ENCODE data around the gene SLC10A1. TPM values are rescaled to one million over a fixed set of nuclear protein-coding genes. Genes with fewer than 3 reads are reported as not detected.

Gene SLC10A1
- total RNA-seq, 1 donor from 2014 or later = not detected

DNA sequence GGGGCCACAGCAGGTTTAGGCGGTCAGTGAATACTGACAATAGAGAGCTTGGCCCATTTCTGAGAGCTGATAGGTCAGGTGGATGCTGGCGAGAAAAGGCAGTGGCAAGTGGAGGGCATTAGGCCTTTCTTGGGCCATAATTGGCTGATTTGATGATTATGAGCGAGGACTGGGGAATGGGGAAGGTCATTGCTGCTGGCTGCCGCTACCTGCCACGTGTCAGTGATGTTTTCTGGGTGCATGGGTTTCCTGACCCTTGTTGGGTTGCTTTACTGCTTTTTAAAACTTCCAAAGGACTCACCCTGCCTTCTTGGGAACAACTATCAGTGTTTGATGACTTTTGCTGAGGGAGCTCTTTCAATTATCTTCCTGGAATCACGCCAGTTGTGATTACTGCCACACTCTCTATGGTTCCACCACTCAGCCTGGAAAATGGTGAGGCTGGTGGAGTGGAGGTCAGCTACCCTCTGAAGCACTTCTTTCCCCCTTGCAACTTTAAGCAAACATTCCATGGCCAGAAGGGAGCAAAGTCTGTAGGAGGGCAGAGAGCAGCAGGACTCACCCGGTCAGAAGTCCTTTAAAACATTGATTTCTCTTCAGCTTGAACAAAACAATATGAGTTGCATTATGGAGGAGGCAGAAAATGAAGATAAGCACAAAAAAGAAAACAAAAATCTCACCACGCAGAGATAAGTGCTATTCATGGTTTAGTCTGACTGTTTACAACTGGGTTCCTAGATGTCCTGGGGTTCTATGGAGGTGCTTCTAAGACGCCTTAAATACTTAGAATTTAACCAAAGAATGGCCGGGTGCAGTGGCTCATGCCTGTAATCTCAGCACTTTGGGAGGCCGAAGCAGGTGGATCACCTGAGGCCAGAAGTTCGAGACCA is 12.1 kb upstream of the SLC10A1 start:
- DNase-seq = no peak

DNA sequence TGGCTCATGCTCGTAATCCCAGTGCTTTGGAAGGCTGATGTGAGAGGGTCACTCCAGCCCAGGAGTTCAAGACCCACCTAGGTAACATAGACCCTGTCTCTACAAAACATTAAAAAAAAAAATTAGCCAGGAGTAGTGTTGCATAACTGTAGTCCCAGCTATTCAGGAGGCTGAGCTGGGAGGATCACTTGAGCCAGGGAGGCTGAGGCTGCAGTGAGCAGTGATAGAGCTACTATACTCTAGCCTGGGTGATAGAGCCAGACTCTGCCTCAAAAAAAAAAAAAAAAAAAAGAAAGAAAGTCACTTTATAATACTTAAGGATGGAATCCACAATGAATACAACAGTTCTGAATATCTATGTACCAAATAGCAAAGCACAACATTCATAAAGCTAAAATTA is 10.2 kb upstream of the SLC10A1 start:
- no peak for DNase-seq

DNA sequence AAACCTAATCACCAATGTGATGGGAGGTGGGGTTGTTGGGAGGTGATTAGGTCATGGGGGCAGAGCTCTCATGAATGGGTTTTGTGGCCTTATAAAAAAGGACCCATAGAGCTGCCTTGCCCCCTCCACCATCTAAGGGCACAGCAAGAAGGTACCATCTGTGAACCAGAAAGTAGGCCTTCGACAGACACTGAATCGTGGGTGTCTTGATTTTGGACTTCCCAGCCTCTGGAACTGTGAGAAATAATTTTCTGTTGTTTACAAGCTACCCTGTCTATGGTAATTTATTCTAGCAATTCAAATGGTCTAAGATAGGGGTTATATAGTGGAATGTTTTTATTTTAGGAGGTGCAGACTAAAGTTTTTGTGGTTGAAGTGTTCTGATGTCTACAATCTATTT is 7.9 kb upstream of the SLC10A1 start:
- no peak for DNase-seq

DNA sequence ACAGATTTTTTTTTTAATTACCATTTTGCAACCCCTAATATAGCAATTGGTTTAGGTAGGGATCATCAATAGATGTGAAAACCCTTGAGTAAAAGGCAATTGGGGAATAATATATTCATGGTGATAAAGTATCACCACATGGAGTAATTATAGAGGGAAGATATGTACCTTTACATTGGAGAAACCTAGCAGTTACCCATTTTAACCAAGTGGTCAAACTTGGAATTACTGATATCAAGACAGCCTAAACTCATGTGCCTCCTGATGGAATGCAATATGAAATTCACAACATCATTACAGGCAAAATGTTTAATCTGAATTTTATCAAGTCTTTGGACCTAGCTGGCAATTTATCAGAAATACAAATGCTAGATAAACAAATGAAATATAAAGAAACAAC is 6.7 kb upstream of the SLC10A1 start:
- no peak for DNase-seq

DNA sequence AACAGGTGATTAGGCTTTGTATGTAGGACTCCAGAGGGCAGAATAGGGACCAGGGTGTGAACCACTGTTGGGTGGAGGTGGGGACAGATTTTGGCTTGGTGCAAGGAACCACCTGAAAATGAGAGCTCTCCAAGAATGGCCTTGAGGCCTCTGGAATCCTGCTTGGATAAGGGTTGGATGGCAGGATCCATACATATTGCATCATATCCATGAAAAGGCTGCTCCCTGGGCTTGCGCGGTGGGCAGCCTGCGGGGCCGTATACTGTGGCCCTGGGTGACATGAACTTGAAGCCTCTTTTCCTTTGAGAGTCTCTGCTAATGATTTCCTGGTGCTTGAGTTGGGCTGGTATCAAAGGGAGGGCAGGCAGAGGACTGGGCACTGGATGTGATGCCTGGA is 1.3 kb upstream of the SLC10A1 start:
- no peak for DNase-seq

DNA sequence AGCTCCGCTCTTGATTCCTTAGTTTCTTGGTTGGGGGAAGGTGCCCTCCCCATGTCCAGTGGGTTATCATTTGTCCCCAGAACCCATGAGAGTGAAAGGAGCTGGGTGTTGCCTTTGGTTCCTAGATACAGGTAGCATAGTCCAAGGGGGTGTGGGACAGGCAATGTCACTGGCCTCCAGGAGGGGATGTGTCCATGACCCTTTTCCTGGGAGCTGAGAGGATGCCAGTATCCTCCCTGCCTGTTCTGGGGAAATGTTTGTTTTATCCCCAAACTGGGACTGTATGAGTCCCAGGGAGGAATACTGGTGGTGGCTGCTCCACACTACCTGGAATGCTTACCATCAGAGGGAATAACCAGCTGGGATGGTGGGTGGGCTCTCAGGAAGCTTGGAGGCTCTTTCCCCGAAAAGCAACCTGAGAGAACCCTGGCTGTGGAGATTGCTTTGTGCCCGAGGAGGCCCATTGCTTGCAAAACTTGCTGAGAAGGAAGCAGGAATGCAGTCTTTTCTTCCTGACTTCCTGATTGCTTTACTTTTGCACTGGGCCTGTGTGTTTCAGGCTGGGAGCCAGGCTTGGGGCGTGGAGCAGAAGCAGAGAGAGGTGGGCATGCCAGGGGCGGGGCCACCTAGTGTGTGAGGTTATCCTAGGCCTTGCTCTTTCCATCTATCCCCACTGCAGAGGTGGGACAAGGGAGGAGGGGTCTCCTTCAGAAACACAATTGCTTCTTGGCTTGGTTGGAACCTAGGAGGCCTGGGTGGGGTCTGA is 715 bp upstream of the SLC10A1 start:
- DNase-seq = no peak

DNA sequence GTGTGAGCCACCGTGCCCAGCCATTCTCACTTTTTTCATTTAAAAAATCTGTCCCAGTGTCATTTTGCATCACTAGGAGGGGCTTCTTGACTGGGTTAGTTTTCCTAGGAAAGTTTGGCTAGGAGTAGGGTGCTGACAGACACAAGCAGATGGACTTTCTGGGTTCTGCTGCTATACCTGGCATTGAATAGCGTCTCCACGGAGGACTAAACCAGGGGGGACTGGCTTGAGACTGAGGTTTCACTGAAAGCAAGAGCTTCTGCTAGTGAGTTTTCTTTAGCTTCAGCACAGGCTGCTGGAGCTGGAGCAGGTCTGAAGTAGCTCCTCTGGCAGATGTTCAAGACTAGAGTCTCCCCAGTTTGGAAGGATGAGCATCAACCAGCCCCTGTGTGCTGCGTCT is 1.4 kb downstream of the SLC10A1 start:
- DNase-seq = no peak

DNA sequence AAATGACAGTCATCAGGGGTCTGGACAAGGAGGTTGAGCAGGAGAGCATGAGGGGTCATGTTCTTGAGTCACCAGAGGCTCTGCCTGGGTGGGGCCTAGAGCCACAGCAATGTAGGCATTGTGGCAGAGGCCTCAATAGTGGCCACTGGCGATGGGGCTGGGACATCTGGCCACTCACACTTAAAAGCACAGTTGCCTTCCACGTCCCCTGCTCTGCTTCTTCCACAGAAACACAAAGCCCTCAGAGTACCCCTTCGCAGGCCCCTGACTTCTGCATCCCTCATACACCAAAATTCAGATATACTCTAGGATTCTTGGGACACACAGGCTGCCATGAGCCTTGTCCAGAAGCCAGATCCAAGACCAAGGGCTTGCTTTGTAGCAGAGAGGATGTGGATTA is 2.2 kb downstream of the SLC10A1 start:
- DNase-seq = no peak

DNA sequence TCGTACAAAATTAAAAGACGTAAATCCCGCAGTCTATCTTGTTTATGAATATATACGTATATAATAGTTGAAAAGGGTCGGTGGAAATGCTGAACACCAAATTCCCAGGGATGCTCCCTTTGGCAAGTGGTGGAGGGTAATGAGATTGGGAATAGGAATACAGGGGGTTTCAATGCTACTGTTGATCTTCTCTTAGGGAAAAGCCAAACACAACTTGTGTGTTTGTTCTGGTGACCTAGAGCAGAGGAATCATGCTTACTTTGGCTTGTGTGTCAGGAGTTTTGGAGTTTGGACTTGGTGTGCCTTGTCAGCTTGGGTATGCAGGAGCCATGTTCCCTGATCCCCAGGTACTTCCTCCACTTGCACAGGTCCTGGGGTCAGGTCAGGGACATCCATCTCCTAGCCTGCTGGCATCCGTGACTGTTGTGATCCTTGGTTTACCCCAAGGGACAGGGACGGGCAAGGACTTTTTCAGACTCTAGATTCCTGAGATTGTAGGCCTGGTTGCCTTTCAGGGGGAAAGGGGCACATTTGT is 4.1 kb downstream of the SLC10A1 start:
- DNase-seq = no peak

DNA sequence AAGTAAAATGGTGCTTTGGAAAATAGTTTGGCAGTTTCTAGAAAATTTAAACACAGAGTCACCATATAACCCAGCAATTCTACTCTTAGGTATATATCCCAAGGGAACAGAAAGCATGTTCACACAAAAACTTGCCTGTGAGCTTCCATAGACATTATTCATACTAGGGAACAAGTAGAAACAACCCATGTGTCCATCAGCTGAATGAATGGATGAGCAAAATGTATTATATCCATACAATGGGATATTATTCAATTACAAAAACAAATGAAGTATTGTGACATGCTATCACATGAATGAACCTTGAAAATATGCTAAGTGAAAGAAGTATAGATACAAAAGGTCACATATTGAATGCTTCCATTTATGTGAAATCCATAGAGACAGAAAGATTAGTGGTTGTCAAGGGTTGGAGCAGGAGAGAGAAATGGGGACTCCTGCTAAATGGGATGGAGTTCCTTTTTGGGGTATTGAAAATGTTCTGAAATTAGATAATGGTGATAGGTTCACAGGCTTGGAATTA is 7.9 kb downstream of the SLC10A1 start:
- DNase-seq = no peak

DNA sequence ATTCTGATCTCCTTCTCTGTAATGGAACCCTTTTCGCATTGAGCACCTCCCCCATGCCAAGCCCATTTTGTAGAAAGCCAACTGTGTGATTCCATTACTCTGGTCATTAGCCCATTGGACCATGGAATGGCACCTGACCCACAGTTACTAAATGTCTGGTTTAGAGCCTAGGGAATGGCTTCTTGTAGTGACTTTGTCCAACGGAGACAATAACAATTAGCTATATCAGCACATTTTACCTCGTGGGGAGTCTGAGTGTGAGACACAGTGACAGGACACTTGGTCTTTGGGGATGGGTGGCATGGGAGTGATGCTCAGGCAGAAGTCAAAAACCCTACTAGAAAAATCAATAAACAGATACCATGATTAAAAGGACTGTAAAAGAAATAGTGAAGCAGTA is 10.4 kb downstream of the SLC10A1 start:
- DNase-seq = no peak

DNA sequence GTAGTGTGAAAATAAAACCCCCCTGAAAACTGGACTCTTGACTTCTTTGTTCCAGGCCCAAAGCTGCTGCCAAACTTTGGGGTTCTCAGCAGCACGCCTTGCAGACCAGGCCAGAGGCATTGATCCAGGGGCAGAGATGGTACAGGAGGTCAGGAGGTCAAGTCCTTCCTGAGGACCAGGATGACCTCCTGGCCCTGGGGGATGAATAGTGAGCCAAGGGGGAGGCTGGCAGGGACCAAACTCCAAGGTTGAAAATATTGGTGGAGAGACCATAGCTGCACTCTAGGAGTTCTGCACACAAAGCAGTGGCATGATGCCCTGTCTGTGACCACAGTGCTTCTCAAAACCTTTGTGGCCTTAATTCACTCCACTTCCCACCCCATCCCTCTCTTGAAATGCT is 12.1 kb downstream of the SLC10A1 start:
- DNase-seq = no peak

DNA sequence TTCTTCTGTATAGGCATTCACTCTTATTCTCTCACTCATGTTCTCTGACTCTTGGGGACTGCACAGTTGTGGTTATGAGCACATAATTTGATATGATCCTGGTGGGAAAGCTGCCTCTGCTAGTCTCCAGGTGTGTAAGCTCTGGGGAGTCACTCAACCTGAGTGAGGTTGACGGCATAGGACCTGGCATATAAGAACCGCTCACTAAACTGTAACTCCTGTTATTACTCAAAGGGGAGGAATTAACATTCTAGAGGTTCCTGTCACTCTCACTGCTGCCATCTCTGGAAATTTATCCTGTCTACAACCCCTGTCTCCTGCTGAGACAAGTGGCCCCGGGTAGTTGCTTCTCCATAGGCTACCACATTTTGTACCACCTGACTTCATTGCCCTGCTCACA is 16.1 kb downstream of the SLC10A1 start:
- DNase-seq = no peak

DNA sequence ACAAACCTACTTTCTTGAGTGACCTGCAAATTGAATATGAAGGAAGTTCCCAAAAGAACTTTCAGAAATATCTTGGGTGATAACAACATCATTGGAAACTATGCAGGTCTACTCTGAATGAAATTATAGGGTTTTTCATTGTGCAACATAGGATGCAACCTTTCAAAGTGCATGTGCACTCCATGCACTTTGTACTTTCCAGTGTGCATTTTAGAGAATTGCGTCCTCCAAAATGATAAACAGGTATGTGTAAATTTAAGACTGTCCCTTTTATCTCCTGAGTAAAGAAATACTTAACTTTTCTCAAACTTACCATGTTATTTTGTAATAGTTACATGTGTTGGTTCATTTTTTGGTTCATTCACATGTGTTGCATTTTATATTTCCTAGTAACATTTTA is 16.9 kb downstream of the SLC10A1 start:
- no peak for DNase-seq

DNA sequence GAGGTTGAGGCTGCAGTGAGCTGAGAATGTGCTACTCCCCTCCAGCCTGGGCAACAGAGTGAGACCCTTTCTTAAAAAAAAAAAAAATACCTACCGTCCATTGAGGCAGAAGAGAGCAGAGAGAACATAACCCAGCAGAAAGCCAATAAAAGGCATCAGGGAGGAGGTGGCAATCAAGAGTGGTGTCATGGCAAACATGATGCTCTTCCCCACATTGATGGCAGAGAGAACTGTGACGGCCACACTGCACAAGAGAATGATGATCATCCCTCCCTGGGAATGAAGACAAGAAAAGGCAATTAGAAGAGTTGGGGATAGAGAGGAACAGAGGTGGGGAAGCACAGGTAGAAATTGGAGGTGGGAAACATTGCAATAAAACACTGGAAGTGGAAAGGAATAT is 18.0 kb downstream of the SLC10A1 start:
- DNase-seq = no peak

DNA sequence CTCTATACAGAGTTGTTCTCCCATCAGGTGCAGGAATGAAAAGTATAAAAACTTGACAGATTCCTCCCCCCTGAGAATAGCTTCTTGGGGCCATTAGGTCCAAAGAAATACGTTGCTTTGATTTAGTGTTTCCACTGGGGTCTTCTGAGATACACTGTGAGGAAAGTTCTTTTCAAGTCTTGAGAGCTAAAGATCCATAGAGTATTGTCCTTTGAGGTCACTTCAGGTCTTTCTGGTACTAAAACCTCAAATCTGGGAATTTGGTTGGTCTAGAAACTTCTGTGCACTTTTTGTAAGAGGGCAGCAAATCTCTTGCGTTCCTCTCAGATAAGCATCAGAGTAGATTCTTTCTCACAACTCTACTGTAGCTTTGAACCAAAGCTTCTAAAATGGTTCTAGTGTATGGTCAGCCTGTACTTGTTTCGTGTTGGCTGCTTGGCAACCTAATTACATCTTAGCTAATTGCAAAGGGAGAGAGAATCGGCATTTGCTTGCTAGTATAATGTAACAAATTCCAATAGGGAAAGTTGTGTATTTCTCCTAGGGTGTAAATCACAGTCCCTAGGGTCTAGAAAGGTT is 20.1 kb downstream of the SLC10A1 start:
- no peak for DNase-seq

DNA sequence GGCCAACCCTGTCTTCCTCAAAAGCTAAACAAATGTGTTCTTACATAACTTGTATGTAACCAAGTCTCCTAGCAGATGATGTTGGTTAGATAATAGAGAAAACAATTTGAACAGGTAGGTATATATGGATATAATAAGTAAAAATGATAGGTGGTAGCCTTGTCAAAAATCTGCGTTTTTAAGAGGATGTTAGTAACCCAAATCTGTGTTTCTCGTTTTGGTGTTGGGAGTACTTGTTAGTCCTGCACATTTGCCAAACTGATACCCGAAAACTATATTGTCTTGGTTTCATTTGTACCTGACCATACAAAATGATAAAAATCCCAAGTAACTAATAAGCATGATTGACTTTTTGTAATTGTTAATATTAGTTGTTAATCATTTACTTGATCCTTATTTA is 22.0 kb downstream of the SLC10A1 start:
- no peak for DNase-seq

DNA sequence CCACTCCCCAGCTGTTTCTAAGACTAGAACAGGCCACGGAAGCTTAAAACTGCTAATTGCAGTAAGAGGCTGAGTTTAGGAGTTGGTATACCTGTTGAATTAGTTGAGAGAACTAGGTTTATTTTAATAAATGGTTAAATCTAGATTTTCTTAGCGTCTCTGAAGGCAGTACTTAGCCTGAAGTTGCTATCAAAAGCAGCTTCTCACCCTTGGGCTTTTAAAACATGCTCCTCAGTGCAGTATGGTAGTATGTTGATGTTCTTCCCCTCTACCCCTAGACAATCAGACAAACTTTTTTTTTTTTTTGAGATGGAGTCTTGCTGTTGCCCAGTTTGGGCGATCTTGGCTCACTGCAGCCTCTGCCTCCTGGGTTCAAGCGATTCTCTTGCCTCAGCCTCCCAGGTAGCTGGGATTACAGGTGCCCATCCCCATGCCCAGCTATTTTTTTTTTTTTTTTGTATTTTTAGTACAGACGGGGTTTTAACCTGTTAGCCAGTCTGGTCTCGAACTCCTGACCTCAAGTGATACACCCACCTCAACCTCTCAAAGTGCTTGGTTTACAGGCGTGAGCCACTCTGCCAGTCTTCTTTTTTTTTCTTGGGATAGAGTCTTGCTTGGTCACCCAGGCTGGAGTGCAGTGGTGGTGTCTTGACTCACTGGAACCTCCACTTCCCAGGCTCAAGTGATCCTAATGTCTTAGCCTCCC is 23.3 kb downstream of the SLC10A1 start:
- no peak for DNase-seq

DNA sequence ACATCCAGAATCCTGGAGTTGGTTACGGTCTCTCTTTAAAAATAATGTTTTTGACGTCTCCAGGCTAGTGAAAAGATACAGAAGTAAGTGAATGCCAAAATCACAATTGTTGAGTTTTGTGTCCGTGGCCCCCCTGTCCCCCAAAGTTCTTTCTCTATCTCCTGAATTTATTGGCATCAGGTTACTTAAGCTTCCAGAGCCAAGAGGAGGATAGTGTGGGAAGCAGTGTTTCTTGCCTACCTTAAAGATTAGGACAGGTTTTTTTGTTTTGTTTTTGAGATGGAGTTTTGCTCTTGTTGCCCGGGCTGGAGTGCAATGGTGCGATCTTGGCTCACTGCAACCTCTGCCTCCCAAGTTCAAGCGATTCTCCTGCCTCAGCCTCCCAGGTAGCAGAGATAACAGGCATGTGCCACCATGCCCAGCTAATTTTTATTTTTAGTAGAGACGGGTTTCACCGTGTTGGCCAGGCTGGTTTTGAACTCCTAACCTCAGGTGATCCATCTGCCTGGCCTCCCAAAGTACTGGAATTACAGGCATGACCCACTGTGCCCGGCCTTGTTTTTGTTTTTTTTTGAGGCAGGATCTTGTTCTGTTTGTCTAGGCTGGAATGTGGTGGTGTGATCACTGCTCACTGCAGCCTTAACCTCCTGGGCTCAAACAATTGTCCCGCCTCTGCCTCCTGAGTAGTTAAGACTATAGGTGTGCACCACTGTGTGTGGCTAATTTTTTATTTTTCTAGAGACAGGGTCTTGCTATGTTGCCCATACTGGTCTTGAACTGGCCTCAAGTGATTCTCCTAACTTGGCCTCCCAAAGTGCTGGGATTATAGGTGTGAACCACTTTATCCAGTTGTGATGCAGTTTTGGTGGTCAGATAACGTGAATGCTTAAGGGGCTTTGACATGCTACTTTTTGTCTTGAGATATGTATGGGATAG is 24.7 kb downstream of the SLC10A1 start:
- DNase-seq = no peak

DNA sequence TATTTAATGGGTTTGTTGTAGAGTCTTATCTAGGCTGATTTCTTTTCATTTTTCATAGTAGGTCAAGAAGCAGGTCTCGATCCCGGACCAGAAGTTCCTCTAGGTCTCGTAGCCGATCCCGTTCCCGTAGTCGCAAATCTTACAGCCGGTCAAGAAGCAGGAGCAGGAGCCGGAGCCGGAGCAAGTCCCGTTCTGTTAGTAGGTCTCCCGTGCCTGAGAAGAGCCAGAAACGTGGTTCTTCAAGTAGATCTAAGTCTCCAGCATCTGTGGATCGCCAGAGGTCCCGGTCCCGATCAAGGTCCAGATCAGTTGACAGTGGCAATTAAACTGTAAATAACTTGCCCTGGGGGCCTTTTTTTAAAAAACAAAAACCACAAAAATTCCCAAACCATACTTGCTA is 25.9 kb downstream of the SLC10A1 start:
- DNase-seq = no peak

DNA sequence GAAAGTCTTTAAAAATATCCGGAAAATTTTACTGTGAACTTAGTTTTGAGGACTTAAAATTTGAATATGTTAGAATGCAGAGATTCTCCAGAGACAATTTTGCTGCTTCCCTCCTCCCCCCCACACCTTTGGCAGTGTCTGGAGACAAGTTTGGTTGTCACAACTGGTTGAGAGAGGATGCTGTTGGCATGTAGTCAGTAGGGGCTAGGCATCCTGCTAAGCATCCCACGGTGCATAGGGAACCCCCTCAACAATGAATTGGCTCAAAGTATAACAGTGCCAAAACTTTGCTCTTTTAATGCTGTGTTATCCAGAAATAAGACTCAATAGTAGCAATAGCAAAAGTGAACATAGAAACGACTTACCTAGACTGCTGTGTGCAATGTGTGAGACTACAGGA is 26.5 kb downstream of the SLC10A1 start:
- DNase-seq = no peak

All from dermis blood vessel endothelial cell (primary cell).